HepG2 (cell line): ENCODE measurements around the gene TRMT1. TPM values are rescaled to one million over a fixed set of nuclear protein-coding genes. Genes with fewer than 3 reads are reported as not detected.
A peak's percentile ranks its signal among the peaks of the same experiment; 100 is the strongest.

Experiments used
- DRAP1 ChIP-seq: IDR thresholded peaks from 2 replicates; pipeline ENCODE4 v1.6.1; 2016; ENCODE audit warnings: missing genetic modification reagents, missing compliant biosample characterization
- HIVEP1 ChIP-seq: sonication (generic); formaldehyde crosslinking; IDR thresholded peaks from 2 replicates; pipeline ENCODE4 v1.4.0; 2020; ENCODE audit warnings: mild to moderate bottlenecking, missing genetic modification reagents
- HMG20B ChIP-seq: conservative IDR thresholded peaks from 2 replicates; pipeline ENCODE4 v1.6.1; 2016; ENCODE audit warnings: missing genetic modification reagents, missing compliant biosample characterization
- KLF6 ChIP-seq: IDR thresholded peaks from 2 replicates; pipeline ENCODE4 v1.8.0; 2016; ENCODE audit warnings: missing biosample characterization, missing genetic modification reagents
- NFIB ChIP-seq: sonication (generic); formaldehyde crosslinking; IDR thresholded peaks from 2 replicates; pipeline ENCODE4 v1.9.0; 2021; ENCODE audit warnings: missing genetic modification reagents, mild to moderate bottlenecking, borderline replicate concordance
- PCBP1 ChIP-seq: fragments of 200-400 bp; formaldehyde crosslinking; IDR thresholded peaks from 2 replicates; pipeline ENCODE4 v1.6.1; 2017; ENCODE audit warnings: mild to moderate bottlenecking, low read depth, low read length, borderline replicate concordance
- ZBTB8A ChIP-seq: sonication (generic); formaldehyde crosslinking; IDR thresholded peaks from 2 replicates; pipeline ENCODE4 v1.4.0; 2020; ENCODE audit warnings: mild to moderate bottlenecking, low read depth, missing genetic modification reagents, borderline replicate concordance
- ZMYM4 ChIP-seq: sonication (generic); formaldehyde crosslinking; IDR thresholded peaks from 2 replicates; pipeline ENCODE4 v1.8.1; 2023; ENCODE audit warnings: mild to moderate bottlenecking, missing genetic modification reagents
- ZNF350 ChIP-seq: sonication (generic); formaldehyde crosslinking; IDR thresholded peaks from 2 replicates; pipeline ENCODE4 v1.4.0; 2020; ENCODE audit warnings: mild to moderate bottlenecking, low read depth, missing genetic modification reagents, borderline replicate concordance
- ZNF460 ChIP-seq: sonication (generic); formaldehyde crosslinking; IDR thresholded peaks from 2 replicates; pipeline ENCODE4 v1.5.1; 2020; ENCODE audit warnings: missing genetic modification reagents, mild to moderate bottlenecking, borderline replicate concordance
- ZNF549 ChIP-seq: sonication (generic); formaldehyde crosslinking; IDR thresholded peaks from 2 replicates; pipeline ENCODE4 v1.5.0; 2020; ENCODE audit warnings: missing genetic modification reagents
- ZNF781 ChIP-seq: sonication (generic); formaldehyde crosslinking; IDR thresholded peaks from 2 replicates; pipeline ENCODE4 v1.5.1; 2020; ENCODE audit warnings: borderline replicate concordance, mild to moderate bottlenecking, missing genetic modification reagents; ENCODE audit errors: not compliant biosample characterization
- ZNF792 ChIP-seq: IDR thresholded peaks from 2 replicates; pipeline ENCODE4 v1.6.1; 2016
- ZNF883 ChIP-seq: sonication (generic); formaldehyde crosslinking; IDR thresholded peaks from 2 replicates; pipeline ENCODE4 v1.5.1; 2020; ENCODE audit warnings: mild to moderate bottlenecking, missing genetic modification reagents; ENCODE audit errors: not compliant biosample characterization
- polyA plus RNA-seq, 8 experiments: library from polyadenylated mRNA; depleted of rRNA in 3 of 8; stranded (reverse) in 7 of 8; unstranded in 1 of 8; fragments of >200 nt; fragmentation: Illumina TruSeq in 4 of 8; extraction: Trizol in 4 of 8; gene quantifications; 2 replicates each; pipeline versions ENCODE4 v1.2.1 to v1.2.3, GENCODE V29; 2011 to 2016; ENCODE audit warnings: low read depth in 4 of 8, missing spikeins in 1 of 8, mixed read lengths in 1 of 8; ENCODE audit not compliant: insufficient read depth in 1 of 8
- total RNA-seq, 5 experiments: library from RNA; depleted of rRNA; stranded (reverse); fragments of >200 nt; fragmentation: Illumina TruSeq; extraction: Trizol; gene quantifications; 2 replicates each; pipeline ENCODE4 v1.2.3, GENCODE V29; 2016; ENCODE audit warnings: low read depth in 1 of 5
- TF ChIP-seq, protein P1 (sequence below): sonication (generic); formaldehyde crosslinking; IDR thresholded peaks from 2 replicates; pipeline ENCODE4 v1.5.1; 2020; ENCODE audit warnings: mild to moderate bottlenecking, missing genetic modification reagents, borderline replicate concordance
- TF ChIP-seq, protein P2 (sequence below): IDR thresholded peaks from 2 replicates; pipeline ENCODE4 v1.4.0; 2020; ENCODE audit warnings: mild to moderate bottlenecking, missing genetic modification reagents

Gene TRMT1
- total and polyA plus RNA-seq, 2 of the 13 experiments (the other 11 are each of a cell fraction or from before 2014, with no cell fraction given) = 35.5 to 44.1 TPM

GRCh38 chr19:13164343-13165161 lies 48.0 kb upstream of the TRMT1 start (continued):
- TF ChIP-seq DRAP1 (CRISPR knock-in tag) (peak; percentile 82), ZMYM4 (CRISPR knock-in tag) (peak; percentile 76), ZNF792 (CRISPR knock-in tag) (peak; percentile 46; the same call in 1 of the 2 replicates), ZNF460 (CRISPR knock-in tag) (peak; percentile 13; the same call in 1 of the 2 replicates), ZNF781 (CRISPR knock-in tag) (peak; percentile 54), PCBP1 (peak; percentile 89; the same call in 1 of the 2 replicates), HMG20B (CRISPR knock-in tag) (peak; percentile 69; the same call in 1 of the 2 replicates), ZBTB8A (no peak), KLF6 (CRISPR knock-in tag) (no peak; the same call in 1 of the 2 replicates), NFIB (CRISPR knock-in tag) (no peak), ZNF549 (CRISPR knock-in tag) (no peak), HIVEP1 (peak; percentile 97), ZNF883 (CRISPR knock-in tag) (no peak), ZNF350 (CRISPR knock-in tag) (peak; percentile 43; the same call in 1 of the 2 replicates)
- TF ChIP-seq, protein P1, sequence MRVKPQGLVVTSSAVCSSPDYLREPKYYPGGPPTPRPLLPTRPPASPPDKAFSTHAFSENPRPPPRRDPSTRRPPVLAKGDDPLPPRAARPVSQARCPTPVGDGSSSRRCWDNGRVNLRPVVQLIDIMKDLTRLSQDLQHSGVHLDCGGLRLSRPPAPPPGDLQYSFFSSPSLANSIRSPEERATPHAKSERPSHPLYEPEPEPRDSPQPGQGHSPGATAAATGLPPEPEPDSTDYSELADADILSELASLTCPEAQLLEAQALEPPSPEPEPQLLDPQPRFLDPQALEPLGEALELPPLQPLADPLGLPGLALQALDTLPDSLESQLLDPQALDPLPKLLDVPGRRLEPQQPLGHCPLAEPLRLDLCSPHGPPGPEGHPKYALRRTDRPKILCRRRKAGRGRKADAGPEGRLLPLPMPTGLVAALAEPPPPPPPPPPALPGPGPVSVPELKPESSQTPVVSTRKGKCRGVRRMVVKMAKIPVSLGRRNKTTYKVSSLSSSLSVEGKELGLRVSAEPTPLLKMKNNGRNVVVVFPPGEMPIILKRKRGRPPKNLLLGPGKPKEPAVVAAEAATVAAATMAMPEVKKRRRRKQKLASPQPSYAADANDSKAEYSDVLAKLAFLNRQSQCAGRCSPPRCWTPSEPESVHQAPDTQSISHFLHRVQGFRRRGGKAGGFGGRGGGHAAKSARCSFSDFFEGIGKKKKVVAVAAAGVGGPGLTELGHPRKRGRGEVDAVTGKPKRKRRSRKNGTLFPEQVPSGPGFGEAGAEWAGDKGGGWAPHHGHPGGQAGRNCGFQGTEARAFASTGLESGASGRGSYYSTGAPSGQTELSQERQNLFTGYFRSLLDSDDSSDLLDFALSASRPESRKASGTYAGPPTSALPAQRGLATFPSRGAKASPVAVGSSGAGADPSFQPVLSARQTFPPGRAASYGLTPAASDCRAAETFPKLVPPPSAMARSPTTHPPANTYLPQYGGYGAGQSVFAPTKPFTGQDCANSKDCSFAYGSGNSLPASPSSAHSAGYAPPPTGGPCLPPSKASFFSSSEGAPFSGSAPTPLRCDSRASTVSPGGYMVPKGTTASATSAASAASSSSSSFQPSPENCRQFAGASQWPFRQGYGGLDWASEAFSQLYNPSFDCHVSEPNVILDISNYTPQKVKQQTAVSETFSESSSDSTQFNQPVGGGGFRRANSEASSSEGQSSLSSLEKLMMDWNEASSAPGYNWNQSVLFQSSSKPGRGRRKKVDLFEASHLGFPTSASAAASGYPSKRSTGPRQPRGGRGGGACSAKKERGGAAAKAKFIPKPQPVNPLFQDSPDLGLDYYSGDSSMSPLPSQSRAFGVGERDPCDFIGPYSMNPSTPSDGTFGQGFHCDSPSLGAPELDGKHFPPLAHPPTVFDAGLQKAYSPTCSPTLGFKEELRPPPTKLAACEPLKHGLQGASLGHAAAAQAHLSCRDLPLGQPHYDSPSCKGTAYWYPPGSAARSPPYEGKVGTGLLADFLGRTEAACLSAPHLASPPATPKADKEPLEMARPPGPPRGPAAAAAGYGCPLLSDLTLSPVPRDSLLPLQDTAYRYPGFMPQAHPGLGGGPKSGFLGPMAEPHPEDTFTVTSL (CRISPR knock-in tag) = no peak
- TF ChIP-seq, protein P2, sequence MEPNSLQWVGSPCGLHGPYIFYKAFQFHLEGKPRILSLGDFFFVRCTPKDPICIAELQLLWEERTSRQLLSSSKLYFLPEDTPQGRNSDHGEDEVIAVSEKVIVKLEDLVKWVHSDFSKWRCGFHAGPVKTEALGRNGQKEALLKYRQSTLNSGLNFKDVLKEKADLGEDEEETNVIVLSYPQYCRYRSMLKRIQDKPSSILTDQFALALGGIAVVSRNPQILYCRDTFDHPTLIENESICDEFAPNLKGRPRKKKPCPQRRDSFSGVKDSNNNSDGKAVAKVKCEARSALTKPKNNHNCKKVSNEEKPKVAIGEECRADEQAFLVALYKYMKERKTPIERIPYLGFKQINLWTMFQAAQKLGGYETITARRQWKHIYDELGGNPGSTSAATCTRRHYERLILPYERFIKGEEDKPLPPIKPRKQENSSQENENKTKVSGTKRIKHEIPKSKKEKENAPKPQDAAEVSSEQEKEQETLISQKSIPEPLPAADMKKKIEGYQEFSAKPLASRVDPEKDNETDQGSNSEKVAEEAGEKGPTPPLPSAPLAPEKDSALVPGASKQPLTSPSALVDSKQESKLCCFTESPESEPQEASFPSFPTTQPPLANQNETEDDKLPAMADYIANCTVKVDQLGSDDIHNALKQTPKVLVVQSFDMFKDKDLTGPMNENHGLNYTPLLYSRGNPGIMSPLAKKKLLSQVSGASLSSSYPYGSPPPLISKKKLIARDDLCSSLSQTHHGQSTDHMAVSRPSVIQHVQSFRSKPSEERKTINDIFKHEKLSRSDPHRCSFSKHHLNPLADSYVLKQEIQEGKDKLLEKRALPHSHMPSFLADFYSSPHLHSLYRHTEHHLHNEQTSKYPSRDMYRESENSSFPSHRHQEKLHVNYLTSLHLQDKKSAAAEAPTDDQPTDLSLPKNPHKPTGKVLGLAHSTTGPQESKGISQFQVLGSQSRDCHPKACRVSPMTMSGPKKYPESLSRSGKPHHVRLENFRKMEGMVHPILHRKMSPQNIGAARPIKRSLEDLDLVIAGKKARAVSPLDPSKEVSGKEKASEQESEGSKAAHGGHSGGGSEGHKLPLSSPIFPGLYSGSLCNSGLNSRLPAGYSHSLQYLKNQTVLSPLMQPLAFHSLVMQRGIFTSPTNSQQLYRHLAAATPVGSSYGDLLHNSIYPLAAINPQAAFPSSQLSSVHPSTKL (CRISPR knock-in tag) = peak; percentile 81
